T47D (cell line): ENCODE results near the gene LRCH4.

ENCODE experiments used
- DNase-seq, 2 experiments: peaks; one replicate each; pipeline versions ENCODE4 v3.0.0 to v3.0.0-alpha.2; 2011 to 2012; ENCODE audit warnings: low read depth in 1 of 2, low spot score in 1 of 2
- JUND ChIP-seq: IDR thresholded peaks from 2 replicates; pipeline ENCODE4 v1.6.1; 2012; ENCODE audit warnings: low read depth
- in situ Hi-C: cut with HindIII; loops from 2 replicates; pipeline ENCODE4 v1.10.0; 2016; ENCODE audit warnings: low sequenced_read_pairs, low pct_unique_long_range_greater_than_20kb

LRCH4 gene

GRCh38 chr7:100584054-100584682, 1.8 kb downstream of the LRCH4 start:
- no peak for TF ChIP-seq JUND
- DNase-seq: no peak
- in situ Hi-C loops: no loop called here

- DNase-seq: peak; percentile 44 to 55
- no peak for TF ChIP-seq JUND
- in situ Hi-C loops: no loop called here
Observed at GRCh38 chr7:100583132-100584053, 2.5 kb downstream of the LRCH4 start.

- no peak for DNase-seq
- TF ChIP-seq JUND: no peak
- in situ Hi-C loops: no loop called here
Observed at GRCh38 chr7:100582650-100583049, 3.3 kb downstream of the LRCH4 start.

- peak; percentile 48 to 84 for DNase-seq
- in situ Hi-C loops: no loop called here
- TF ChIP-seq JUND: no peak
Observed at GRCh38 chr7:100582041-100582579, 3.8 kb downstream of the LRCH4 start.

GRCh38 chr7:100580466-100581283, 5.3 kb downstream of the LRCH4 start:
- in situ Hi-C loops: no loop called here
- no peak for TF ChIP-seq JUND
- no peak for DNase-seq

GRCh38 chr7:100578246-100579183, 7.4 kb downstream of the LRCH4 start:
- no peak for TF ChIP-seq JUND
- in situ Hi-C loops: no loop called here
- no peak for DNase-seq

- in situ Hi-C loops: no loop called here
- no peak for DNase-seq
- TF ChIP-seq JUND: no peak
Observed at GRCh38 chr7:100577507-100577906, 8.4 kb downstream of the LRCH4 start.

GRCh38 chr7:100577103-100577502, 8.8 kb downstream of the LRCH4 start:
- no peak for TF ChIP-seq JUND
- in situ Hi-C loops: no loop called here

GRCh38 chr7:100576384-100576993, 9.4 kb downstream of the LRCH4 start:
- TF ChIP-seq JUND: no peak
- in situ Hi-C loops: no loop called here
- DNase-seq: no peak

More at GRCh38 chr7:100577103-100577502, 8.8 kb downstream of the LRCH4 start:
- no peak for DNase-seq

- no peak for DNase-seq
- in situ Hi-C loops: no loop called here
- no peak for TF ChIP-seq JUND
Observed at GRCh38 chr7:100575746-100576383, 10.1 kb downstream of the LRCH4 start.

- in situ Hi-C loops: no loop called here
- no peak for DNase-seq
- no peak for TF ChIP-seq JUND
Observed at GRCh38 chr7:100575206-100575631, 10.7 kb downstream of the LRCH4 start.
